ENCODE data around the gene STK38. TPM values are rescaled to one million over a fixed set of nuclear protein-coding genes. Genes with fewer than 3 reads are reported as not detected.
A peak's percentile ranks its signal among the peaks of the same experiment; 100 is the strongest.

The STK38 gene
- total RNA-seq, 2 experiments from 2014 or later, result 29.4 to 42.5 TPM

GRCh38 chr6:36445621-36446020 is 101.7 kb downstream of the STK38 start:
- ChIA-PET CTCF (ENCODE audit: unreplicated experiment) (no interaction called here), POLR2A (interaction anchor here (0.7 to 1.3 kb wide), 2 partner anchors 22 to 100 kb away, joined by 6 read pairs; no protein-coding TSS in a partner anchor)
- H4K20me1 ChIP-seq (ENCODE audit: insufficient read depth, low read length), result no peaks in the 10 kb centered on the region
- peaks cover 42% of the 10 kb centered on the region for H3K36me3 ChIP-seq (ENCODE audit: insufficient read depth, low read length)
- peaks cover 33% of the 10 kb centered on the region for H3K4me1 ChIP-seq (ENCODE audit: insufficient read depth, low read length, poor library complexity, severe bottlenecking)
- TF ChIP-seq EZH2phosphoT487 (IDR thresholded peaks at IDR 0.05; ENCODE audit: borderline replicate concordance, low read depth, low read length), result no peak
- TF ChIP-seq, protein P1, sequence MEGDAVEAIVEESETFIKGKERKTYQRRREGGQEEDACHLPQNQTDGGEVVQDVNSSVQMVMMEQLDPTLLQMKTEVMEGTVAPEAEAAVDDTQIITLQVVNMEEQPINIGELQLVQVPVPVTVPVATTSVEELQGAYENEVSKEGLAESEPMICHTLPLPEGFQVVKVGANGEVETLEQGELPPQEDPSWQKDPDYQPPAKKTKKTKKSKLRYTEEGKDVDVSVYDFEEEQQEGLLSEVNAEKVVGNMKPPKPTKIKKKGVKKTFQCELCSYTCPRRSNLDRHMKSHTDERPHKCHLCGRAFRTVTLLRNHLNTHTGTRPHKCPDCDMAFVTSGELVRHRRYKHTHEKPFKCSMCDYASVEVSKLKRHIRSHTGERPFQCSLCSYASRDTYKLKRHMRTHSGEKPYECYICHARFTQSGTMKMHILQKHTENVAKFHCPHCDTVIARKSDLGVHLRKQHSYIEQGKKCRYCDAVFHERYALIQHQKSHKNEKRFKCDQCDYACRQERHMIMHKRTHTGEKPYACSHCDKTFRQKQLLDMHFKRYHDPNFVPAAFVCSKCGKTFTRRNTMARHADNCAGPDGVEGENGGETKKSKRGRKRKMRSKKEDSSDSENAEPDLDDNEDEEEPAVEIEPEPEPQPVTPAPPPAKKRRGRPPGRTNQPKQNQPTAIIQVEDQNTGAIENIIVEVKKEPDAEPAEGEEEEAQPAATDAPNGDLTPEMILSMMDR (conservative IDR thresholded peaks at IDR 0.05; ENCODE audit: low read length), result no peak
- no peak overlapping the region for H3K4me3 ChIP-seq (ENCODE audit: low read depth, low read length, poor library complexity, severe bottlenecking)
- H3K9me2 ChIP-seq (ENCODE audit: insufficient read depth, low read length), result no peaks in the 10 kb centered on the region
- H3K27ac ChIP-seq (ENCODE audit: low read depth, low read length, poor library complexity, severe bottlenecking), result no peak overlapping the region
- 0 out of 2 replicates have a peak, but pooled peaks cover 6% of the 10 kb centered on the region for H3K9me3 ChIP-seq (ENCODE audit: low read length)
- no peak overlapping the region for H2AFZ ChIP-seq (ENCODE audit: low read length)
- DNase-seq (ENCODE audit: low spot score), result no peak
- BruUV-seq (replicated peaks), result TSS peak; percentile 54
- H3K79me2 ChIP-seq (ENCODE audit: insufficient read depth, low read depth, low read length), result peaks cover 83% of the 10 kb centered on the region
- peak overlapping the region; percentile 22 for H3K4me2 ChIP-seq (ENCODE audit: low read length)
- intact Hi-C loops (cut with micrococcal nuclease; ENCODE audit: unreplicated experiment), result no loop called here

- H4K20me1 ChIP-seq (ENCODE audit: insufficient read depth, low read length), result no peaks in the 10 kb centered on the region
Measured at GRCh38 chr6:36444470-36444869, 102.8 kb downstream of the STK38 start.

More at GRCh38 chr6:36444470-36444869, 102.8 kb downstream of the STK38 start:
- intact Hi-C loops (cut with micrococcal nuclease; ENCODE audit: unreplicated experiment), result no loop called here
- no peak for DNase-seq (ENCODE audit: low spot score)
- Histone ChIP-seq H3K9me2 (ENCODE audit: insufficient read depth, low read length) (no peaks in the 10 kb centered on the region), H3K36me3 (ENCODE audit: insufficient read depth, low read length) (peaks cover 39% of the 10 kb centered on the region), H3K4me3 (ENCODE audit: low read depth, low read length, poor library complexity, severe bottlenecking) (peak overlapping the region; percentile 96), H3K9me3 (ENCODE audit: low read length) (0 out of 2 replicates have a peak, but pooled peaks cover 6% of the 10 kb centered on the region), H3K27ac (ENCODE audit: low read depth, low read length, poor library complexity, severe bottlenecking) (peak overlapping the region; percentile 85), H2AFZ (ENCODE audit: low read length) (no peak overlapping the region), H3K4me1 (ENCODE audit: insufficient read depth, low read length, poor library complexity, severe bottlenecking) (peaks cover 33% of the 10 kb centered on the region), H3K4me2 (ENCODE audit: low read length) (peak overlapping the region; percentile 80), H3K79me2 (ENCODE audit: insufficient read depth, low read depth, low read length) (peaks cover 75% of the 10 kb centered on the region)
- CTCF ChIA-PET (ENCODE audit: unreplicated experiment), result no interaction called here
- TF ChIP-seq, protein P1 (conservative IDR thresholded peaks at IDR 0.05; ENCODE audit: low read length), result no peak
- TF ChIP-seq EZH2phosphoT487 (IDR thresholded peaks at IDR 0.05; ENCODE audit: borderline replicate concordance, low read depth, low read length), result no peak
- BruUV-seq (replicated peaks), result TSS peak; percentile 57
- POLR2A ChIA-PET, result interaction anchor here (0.5 to 1.5 kb wide), 3 partner anchors 18 to 228 kb away, joined by 3 to 5 read pairs (median 4); no protein-coding TSS in a partner anchor

Small RNA genes lying within 50 kb of the gene (small RNA-seq; reads per million reads assigned to genes)
- not detected for gene RN7SL502P

Other genes with a start within 250 kb of the STK38 start
- not detected in 2 replicates for gene BNIP5, start 210.6 kb downstream of the STK38 start, total RNA-seq (2014; rRNA removed; shearing (Covaris generic))
- gene BNIP5, start 210.6 kb downstream of the STK38 start, total RNA-seq (2022), result not detected in 2 replicates
- gene ETV7, start 159.8 kb downstream of the STK38 start, total RNA-seq (2014; rRNA removed; shearing (Covaris generic)), result not detected in 2 replicates
- not detected in 2 replicates for gene ETV7, start 159.8 kb downstream of the STK38 start, total RNA-seq (2022)
- gene PXT1, start 104.6 kb downstream of the STK38 start, total RNA-seq (2014; rRNA removed; shearing (Covaris generic)), result 0.15 TPM in 1 of 2 replicates, not detected in the other
- gene PXT1, start 104.6 kb downstream of the STK38 start, total RNA-seq (2022), result 0.25 and 0.41 TPM in 2 replicates
- gene KCTD20, start 104.5 kb downstream of the STK38 start, total RNA-seq (2014; rRNA removed; shearing (Covaris generic)), result 73.6 and 74.8 TPM in 2 replicates
- gene KCTD20, start 104.5 kb downstream of the STK38 start, total RNA-seq (2022), result 84.6 and 89.4 TPM in 2 replicates
- gene SRSF3, start 46.9 kb upstream of the STK38 start, total RNA-seq (2014; rRNA removed; shearing (Covaris generic)), result 316 and 557 TPM in 2 replicates
- 498 and 539 TPM in 2 replicates for gene SRSF3, start 46.9 kb upstream of the STK38 start, total RNA-seq (2022)
- 0.13 and 0.41 TPM in 2 replicates for gene CDKN1A, start 131.2 kb upstream of the STK38 start, total RNA-seq (2014; rRNA removed; shearing (Covaris generic))
- gene CDKN1A, start 131.2 kb upstream of the STK38 start, total RNA-seq (2022), result 1.2 and 1.3 TPM in 2 replicates
- gene RAB44, start 150.3 kb upstream of the STK38 start, total RNA-seq (2014; rRNA removed; shearing (Covaris generic)), result 0.03 and 0.09 TPM in 2 replicates
- not detected in 2 replicates for gene RAB44, start 150.3 kb upstream of the STK38 start, total RNA-seq (2022)